CD4-positive, alpha-beta T cell treated with Interleukin-4 for 4 hours (primary cell): Measurements from ENCODE around the gene MRPL39.
"Not testable (repeated sequence)": the region's sequence is repeated elsewhere in the genome, so short reads cannot be mapped to it uniquely, and the experiment has no call there.

Source experiments
- DNase-seq: peaks from one replicate; pipeline ENCODE4 v3.0.0-alpha.2; 2020

The MRPL39 gene

DNA sequence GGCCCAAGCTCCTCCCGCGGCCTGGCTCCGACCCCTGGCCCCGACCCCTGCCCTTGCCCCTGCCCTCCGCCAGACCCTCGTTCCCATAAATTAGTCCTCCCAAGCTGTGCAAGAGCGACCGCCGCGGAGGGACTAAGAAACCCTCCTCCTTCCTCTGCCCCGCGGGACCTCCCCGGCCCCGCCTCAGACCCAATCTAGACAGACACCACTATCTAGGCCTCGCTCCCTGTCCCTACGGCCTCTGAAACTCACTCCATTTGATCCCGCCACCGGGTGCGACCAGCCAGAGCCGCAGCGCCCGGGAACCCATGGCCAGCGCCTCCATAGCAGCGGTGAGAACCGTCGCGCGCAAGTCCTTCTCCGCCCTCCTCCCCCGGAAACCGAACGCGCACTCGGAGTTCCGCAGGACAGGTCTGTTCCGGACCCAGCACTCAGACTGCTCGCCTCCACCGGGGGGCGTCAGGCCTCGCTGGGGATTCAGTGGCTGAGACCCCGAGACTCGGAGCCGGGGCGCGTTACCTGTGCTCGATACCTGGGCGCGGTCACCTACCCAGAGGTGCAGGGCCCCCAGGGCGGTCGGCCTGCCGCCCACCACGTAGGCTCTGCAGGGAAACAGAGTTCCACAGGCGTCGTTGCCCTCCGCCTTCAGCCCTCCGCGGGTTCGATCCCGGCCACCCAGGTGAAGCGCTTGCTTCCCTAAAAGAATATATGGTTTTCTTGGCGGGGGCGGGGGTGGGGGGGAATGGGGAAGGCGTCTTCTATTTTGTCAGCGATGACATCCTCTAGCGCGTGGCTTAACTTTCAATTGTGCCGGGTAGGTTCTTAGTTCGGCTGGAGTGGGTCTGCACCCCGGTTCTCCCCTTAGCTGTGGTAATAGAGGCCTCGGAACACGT, at the start of gene MRPL39:
Gene MRPL39 (minus strand): TSS at position 331 of the 893 bp plus-strand sequence. CDS start 6 bp downstream, at position 325.
- peak; percentile 89 for DNase-seq

- no peak for DNase-seq
Observed at GRCh38 chr21:25656412-25656811, 49.1 kb upstream of the MRPL39 start.

DNA sequence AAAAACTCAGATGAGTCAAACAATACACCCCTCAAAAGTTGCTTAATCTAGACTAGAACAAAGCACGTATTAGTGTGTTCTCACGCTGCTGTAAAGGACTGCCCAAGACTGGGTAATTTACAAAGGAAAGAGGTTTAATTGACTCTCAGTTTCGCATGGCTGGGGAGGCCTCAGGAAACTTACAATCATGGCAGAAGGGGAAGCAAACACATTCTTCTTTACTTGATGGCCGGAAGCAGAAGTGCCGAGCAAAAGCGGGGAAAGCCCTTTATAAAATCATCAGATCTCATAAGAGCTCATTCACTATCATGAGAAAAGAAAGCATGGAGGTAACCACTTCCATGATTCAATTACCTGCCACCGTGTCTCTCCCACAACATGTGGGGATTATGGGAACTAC, 41.9 kb upstream of the MRPL39 start:
- no peak for DNase-seq

GRCh38 chr21:25647647-25648046, 40.4 kb upstream of the MRPL39 start:
- no peak for DNase-seq

DNA sequence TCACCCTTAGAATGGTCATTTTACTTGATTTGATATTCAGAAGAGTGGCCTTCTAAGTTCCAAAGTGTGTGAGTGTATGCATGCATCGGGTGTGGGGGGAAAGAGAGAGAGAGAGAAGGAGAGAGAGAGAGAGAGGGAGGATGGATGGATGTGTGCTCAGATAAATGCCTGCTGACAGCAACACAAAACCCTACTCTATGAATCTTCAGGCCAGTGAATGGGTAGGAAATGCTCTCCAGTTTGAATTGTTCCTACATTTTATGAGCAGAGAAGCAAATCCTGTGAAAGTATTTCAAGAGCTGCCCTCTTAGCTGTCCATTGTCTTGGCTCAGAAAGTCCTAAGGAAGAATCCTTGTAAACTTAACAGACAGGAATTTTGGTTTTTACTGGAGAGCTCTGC, 39.2 kb upstream of the MRPL39 start:
- DNase-seq = no peak

GRCh38 chr21:25643486-25643885, 36.2 kb upstream of the MRPL39 start:
- DNase-seq = no peak

DNA sequence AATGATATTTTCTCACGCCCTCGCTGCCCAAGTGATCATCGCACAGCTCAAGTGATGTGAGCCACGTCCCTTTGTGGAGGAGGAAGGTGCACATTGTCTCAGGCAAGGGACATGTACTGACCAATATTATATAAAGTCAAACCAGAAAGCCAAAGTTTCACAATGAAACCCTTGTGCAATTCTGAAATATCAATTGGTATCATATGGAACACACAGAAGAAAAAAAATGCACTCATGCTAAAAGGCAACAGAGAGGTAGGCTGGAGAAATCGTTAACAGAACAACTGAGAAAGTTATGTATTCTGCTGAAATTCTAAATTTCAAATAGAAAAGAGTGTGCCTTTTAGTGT, 33.6 kb upstream of the MRPL39 start:
- no peak for DNase-seq

DNA sequence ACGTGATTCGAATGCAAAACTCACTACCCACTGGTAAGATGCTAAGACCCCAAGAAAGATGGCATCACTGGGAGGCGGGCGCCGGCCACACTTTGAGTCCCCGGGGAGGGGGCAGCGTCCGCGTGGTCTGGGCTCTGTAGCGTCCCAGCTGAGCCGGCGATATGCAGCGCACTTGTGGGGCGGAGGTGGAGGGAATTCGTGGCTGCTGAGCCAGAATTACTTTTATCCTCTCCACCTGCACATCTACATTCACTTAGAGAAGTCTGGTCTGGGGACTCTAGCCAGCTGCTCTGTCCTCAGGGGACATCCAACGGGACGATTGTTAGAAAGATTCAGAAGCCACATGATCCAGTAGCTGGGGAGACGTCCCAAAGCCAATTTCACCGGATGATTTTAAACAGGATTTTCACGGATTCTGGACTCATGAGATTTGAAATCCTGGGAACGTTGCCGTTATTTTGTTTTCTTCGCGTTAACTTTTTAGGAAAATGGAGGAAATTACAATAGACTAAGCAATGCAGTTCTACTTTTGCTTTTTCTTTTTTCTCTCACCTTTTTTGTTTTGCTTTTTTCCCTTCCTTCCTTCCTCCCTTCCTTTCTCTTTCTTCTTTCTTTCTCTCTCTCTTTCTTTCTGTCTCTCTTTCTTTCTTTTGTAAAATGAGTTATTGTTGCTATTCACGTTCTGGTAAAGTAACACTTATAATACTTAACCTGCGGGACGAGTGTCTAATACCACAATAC, 33.1 kb upstream of the MRPL39 start:
- no peak for DNase-seq

DNA sequence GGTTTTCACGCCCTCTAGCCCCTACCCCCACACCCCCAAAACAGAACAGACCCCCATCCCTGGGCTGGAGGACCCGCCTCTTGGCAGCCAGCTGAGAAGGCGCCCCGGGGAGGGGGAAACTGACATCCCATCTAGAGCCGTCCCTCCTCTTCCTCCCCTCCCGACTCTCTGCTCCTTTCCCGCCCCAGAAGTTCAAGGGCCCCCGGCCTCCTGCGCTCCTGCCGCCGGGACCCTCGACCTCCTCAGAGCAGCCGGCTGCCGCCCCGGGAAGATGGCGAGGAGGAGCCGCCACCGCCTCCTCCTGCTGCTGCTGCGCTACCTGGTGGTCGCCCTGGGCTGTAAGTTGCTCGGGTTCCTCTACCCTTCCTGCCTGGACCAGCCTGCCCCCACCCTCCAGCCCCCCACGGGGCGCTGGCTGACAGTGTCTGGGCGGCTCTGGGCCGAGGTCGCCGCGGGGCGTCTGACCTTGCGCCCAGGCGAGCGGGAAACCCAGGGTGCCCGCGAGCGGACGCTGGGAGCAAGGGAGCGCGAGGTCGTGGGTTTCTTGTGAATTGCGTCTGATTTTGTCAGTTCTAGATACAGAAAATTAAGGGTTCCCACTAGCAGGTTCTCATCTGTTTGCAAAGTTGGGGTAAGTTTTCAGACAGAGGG, 32.4 kb upstream of the MRPL39 start:
- DNase-seq = peak; percentile 34

GRCh38 chr21:25638660-25639550, 31.6 kb upstream of the MRPL39 start, which contains the start of gene JAM2:
Gene JAM2 (plus strand): TSS chr21:25639258. CDS start chr21:25639822, 564 bp downstream.
- DNase-seq = peak; percentile 5

DNA sequence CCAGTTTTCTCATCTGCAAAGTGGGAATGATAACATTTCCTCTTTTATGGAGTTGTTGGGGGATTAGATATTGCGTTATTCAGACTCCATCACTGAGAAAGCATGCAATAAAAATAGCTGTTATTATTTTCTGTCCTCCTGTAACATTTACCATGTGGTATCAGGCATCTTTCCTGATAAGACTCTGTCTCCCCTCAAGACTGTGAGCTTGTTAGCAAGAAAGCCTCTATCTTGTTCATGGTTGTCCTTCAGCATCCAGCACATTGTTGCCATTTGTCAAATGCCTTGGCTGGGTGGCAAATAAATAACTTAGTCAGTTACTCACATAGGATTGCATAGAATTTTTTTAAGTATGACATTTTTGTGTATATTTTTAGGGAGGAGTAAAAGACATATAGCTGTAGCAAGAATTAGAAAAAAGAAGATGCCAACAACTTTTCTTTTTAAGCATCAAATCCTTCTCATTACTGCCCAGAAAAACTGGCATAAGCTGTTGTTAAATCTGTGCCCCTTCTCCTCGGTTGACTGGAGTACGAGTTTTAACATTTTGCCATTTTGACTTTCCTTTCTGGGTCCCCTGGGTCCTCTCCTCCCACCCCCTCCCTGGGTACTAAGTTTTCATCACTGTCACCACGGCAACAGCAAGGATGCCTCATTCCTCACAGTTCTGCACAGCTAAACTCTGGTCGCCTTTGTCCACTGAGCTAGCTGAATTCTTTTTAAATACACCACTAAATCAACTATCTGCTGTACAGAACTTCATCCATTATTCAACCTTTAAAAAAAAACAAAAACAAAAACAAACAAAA, 30.8 kb upstream of the MRPL39 start:
- DNase-seq = no peak

DNA sequence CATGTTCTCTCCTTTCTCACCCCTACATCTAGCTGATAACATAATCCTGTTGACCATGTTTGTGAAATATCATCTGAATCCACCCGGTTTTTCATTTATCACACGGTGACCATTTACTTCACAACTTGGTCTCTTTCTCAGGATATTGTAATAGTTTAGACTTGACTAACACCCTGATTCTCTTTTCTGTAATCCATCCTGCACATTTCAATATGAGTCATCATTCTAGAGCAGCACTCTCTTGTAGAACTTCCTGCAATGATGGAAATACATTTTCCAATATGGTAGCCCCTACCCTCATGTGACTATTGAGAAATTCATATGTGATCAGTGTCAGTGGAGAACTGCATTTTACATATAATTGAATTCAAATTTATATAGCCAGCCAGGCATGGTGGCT, 29.4 kb upstream of the MRPL39 start:
- no peak for DNase-seq

GRCh38 chr21:25635310-25635709, 28.0 kb upstream of the MRPL39 start:
- DNase-seq = no peak

GRCh38 chr21:25632296-25632695, 25.0 kb upstream of the MRPL39 start:
- no peak for DNase-seq

DNA sequence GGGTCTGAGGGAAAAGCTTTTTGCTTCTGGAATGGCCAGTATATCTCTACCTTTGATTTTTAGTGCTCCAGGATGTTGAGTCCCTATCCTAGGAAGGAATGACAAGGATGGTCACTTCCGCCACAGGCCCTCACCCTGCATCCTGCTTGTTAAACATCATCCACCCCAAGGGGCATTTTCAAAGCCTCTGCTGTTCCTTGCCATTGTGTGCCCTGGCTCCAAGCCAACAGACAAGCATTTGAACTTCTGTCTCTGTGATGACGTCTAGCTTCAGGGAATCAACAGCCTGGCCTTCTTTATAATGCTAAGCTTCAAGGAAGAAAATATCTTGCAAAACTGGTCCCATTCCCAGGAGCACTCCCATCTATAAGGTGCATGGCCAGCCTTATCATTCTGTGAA, 19.5 kb upstream of the MRPL39 start:
- no peak for DNase-seq

GRCh38 chr21:25625776-25626555, 18.7 kb upstream of the MRPL39 start:
- not testable (repeated sequence) for DNase-seq

- no peak for DNase-seq
Observed at GRCh38 chr21:25625036-25625435, 17.8 kb upstream of the MRPL39 start.

- DNase-seq = no peak
Observed at GRCh38 chr21:25624511-25624910, 17.2 kb upstream of the MRPL39 start.

- DNase-seq = no peak
Observed at GRCh38 chr21:25619198-25619597, 11.9 kb upstream of the MRPL39 start.

DNA sequence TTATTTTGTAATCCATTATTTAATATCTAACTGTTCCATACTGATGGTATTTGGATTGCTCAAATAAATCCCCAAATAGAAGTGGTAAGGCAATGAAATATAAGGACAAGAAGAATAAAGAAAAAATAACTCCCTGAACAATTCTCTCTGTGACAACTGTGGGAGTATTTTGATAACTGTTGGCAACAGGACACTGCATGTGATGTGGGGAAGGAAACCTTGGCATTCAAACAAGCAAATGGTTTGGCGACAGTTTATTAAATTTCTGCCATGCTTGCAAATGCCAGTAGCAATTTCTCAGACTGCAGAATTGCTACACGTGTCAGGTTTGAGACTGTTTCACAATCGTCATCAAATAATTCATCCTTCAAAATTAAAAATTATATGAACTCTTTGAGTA, 8.6 kb upstream of the MRPL39 start:
- DNase-seq = no peak

DNA sequence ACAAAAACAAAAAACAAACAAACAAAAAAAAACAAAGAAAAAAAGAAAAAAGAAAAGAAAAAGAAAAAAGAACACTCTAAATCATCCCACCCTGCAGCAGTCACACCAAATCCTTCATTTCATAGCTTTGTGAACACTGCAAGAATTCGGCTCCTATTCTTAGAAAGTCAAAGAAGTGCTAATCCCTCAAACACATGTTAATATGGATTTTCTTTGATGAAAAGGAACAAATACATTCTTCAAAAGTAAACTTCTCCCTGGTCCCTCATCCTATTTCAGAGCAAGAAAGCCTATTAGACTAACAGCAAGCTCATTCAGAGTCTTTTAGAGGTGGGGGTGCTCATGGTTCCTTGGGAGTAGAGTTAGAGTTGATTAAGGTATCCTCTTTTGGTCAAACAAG, 7.2 kb upstream of the MRPL39 start:
- DNase-seq = no peak
